ENCODE data around the gene TBX6. TPM values are rescaled to one million over a fixed set of nuclear protein-coding genes. Genes with fewer than 3 reads are reported as not detected.

The TBX6 gene
- total and polyA plus RNA-seq, 2 donors (not counting 3 experiments of a cell fraction or from before 2014, with no cell fraction given): 0.40 to 0.60 TPM

DNA sequence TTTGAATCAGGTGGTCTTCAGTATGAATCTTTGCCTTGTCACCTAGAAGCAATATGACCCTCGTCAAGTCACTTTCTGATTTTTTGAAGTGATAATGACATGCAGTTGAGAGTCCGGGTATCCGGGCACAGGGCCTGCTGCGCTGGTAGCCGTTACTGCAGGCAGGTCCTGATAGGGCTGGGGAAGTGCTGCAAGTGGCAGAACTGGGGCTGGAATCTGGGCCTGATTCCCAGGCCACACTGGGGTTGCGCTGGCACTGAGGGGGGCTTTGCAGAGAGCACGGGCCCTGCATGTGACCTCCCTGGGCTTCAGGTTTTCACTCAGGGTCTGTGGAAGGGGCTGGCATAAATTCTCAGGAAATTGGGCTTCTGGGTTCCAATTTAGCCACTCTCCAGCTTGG lies 13.0 kb downstream of the TBX6 start:
- intact Hi-C loops (cut with micrococcal nuclease): no loop called here
- FAIRE-seq (no peak), DNase-seq (ENCODE audit: low read depth, low spot score) (no peak)
- ChIA-PET CTCF (interaction anchor here (2.6 to 3.5 kb wide), 2 partner anchors 13 kb away, joined by 8 to 23 read pairs; partner anchors contain the start of genes ALDOA and TBX6), POLR2A (no interaction called here)
- Histone ChIP-seq H3K36me3 (ENCODE audit: control insufficient read depth in 2 of 2, extremely low read depth in 1 of 2, insufficient read depth in 2 of 2, low read length in 2 of 2) (peaks cover 13 to 38% of the 10 kb centered on the region in 2 experiments), H3K4me2 (ENCODE audit: insufficient read depth, low read length) (no peak overlapping the region), H3K27ac (ENCODE audit: insufficient read depth, low read depth, low read length) (no peak overlapping the region), H3K4me1 (ENCODE audit: control insufficient read depth, extremely low read depth, insufficient read depth, low read length) (peaks cover 24% of the 10 kb centered on the region), H3K79me2 (ENCODE audit: control insufficient read depth, insufficient read depth, low read length) (peaks cover 48% of the 10 kb centered on the region), H3K9me3 (replicated peaks; ENCODE audit: control insufficient read depth, insufficient read depth, low read length) (no peaks in the 10 kb centered on the region), H3K9ac (replicated peaks; ENCODE audit: extremely low read depth, insufficient read depth, low read length) (no peak overlapping the region), H3K4me3 (replicated peaks in 1 of 3; ENCODE audit: insufficient read depth in 1 of 3, low read depth in 1 of 3, low read length in 3 of 3) (no peak overlapping the region), H3K9me1 (replicated peaks; ENCODE audit: control insufficient read depth, extremely low read depth, insufficient read depth, low read length) (no peaks in the 10 kb centered on the region), H2AFZ (ENCODE audit: low read depth, low read length) (no peak overlapping the region), H4K20me1 (replicated peaks; ENCODE audit: control insufficient read depth, extremely low read depth, insufficient read depth, low read length) (no peaks in the 10 kb centered on the region), H3K27me3 (ENCODE audit: control insufficient read depth in 2 of 2, insufficient read depth in 2 of 2, low read length in 2 of 2) (no peaks in the 10 kb centered on the region)
- no peak for TF ChIP-seq POLR2AphosphoS5 (IDR thresholded peaks at IDR 0.05; ENCODE audit: insufficient read depth, low read depth, low read length)
- no peak for TF ChIP-seq POLR2A (IDR thresholded peaks at IDR 0.05; ENCODE audit: low read depth, low read length)
- TF ChIP-seq, protein P1, sequence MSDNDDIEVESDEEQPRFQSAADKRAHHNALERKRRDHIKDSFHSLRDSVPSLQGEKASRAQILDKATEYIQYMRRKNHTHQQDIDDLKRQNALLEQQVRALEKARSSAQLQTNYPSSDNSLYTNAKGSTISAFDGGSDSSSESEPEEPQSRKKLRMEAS (IDR thresholded peaks at IDR 0.05; ENCODE audit: insufficient read depth, insufficient read length): no peak
- TF ChIP-seq JUN (IDR thresholded peaks at IDR 0.05; ENCODE audit: borderline replicate concordance, insufficient read depth, insufficient read length, low read depth): no peak
- TF ChIP-seq MYC (IDR thresholded peaks at IDR 0.05; ENCODE audit: low read depth, low read length): no peak
- no peak for TF ChIP-seq EZH2 (IDR thresholded peaks at IDR 0.05; ENCODE audit: borderline replicate concordance, low read depth, low read length, severe bottlenecking)
- TF ChIP-seq GATA2 (IDR thresholded peaks at IDR 0.05; ENCODE audit: insufficient read depth, insufficient read length, low read depth, low read length): no peak
- TF ChIP-seq, protein P2, sequence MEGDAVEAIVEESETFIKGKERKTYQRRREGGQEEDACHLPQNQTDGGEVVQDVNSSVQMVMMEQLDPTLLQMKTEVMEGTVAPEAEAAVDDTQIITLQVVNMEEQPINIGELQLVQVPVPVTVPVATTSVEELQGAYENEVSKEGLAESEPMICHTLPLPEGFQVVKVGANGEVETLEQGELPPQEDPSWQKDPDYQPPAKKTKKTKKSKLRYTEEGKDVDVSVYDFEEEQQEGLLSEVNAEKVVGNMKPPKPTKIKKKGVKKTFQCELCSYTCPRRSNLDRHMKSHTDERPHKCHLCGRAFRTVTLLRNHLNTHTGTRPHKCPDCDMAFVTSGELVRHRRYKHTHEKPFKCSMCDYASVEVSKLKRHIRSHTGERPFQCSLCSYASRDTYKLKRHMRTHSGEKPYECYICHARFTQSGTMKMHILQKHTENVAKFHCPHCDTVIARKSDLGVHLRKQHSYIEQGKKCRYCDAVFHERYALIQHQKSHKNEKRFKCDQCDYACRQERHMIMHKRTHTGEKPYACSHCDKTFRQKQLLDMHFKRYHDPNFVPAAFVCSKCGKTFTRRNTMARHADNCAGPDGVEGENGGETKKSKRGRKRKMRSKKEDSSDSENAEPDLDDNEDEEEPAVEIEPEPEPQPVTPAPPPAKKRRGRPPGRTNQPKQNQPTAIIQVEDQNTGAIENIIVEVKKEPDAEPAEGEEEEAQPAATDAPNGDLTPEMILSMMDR (IDR thresholded peaks at IDR 0.05; ENCODE audit: extremely low read depth in 1 of 2, insufficient read depth in 1 of 2, low read depth in 1 of 2, low read length in 2 of 2): no peak
- no peak for TF ChIP-seq FOS (IDR thresholded peaks at IDR 0.05; ENCODE audit: borderline replicate concordance, insufficient read depth, low read length)
- dilution Hi-C loops (cut with MboI; ENCODE audit: extremely low pct_ligation_motif_present, low sequenced_read_pairs): no loop called here
- no TSS peak for BruUV-seq (replicated peaks)
